Gastroesophageal sphincter (tissue), 3 donors: Measurements from ENCODE around the gene PPP5C.

Experiments used
- CTCF ChIP-seq, 4 experiments: fragments of 200-600 bp in 2 of 4; fragments of 450-650 bp in 2 of 4; sonication (generic) in 1 of 4; IDR thresholded peaks; one replicate each; pipeline ENCODE4 v1.5.1; 2017 to 2019; ENCODE audit warnings: antibody characterized with exemption in 4 of 4, mild to moderate bottlenecking in 2 of 4, moderate library complexity in 2 of 4
- EP300 ChIP-seq: sonication (generic); formaldehyde crosslinking; IDR thresholded peaks from one replicate; pipeline ENCODE4 v1.6.1; 2017; ENCODE audit warnings: antibody characterized with exemption, mild to moderate bottlenecking
- POLR2A ChIP-seq, 2 donors: fragments of 450-650 bp; IDR thresholded peaks; one replicate each; pipeline ENCODE4 v1.6.1; 2017; ENCODE audit warnings: antibody characterized with exemption in 2 of 2, mild to moderate bottlenecking in 2 of 2, moderate library complexity in 1 of 2
- POLR2AphosphoS5 ChIP-seq: sonication (generic); formaldehyde crosslinking; IDR thresholded peaks from one replicate; pipeline ENCODE4 v1.6.1; 2017; ENCODE audit warnings: antibody characterized with exemption

- TF ChIP-seq POLR2A (IDR thresholded peaks at IDR 0.05) (no peak), POLR2AphosphoS5 (no peak), CTCF (IDR thresholded peaks at IDR 0.05) (no peak), EP300 (no peak)
These were observed 73.2 kb downstream of the PPP5C start for GRCh38 chr19:46420056-46420455.
